AG09319 (cell line): ENCODE measurements around the gene SLC38A11.

Source experiments
- DNase-seq: peaks from one replicate; pipeline ENCODE4 v3.0.0-alpha.2; 2010; ENCODE audit warnings: low read depth; ENCODE audit errors: extremely low read depth
- TF ChIP-seq, protein P1 (sequence below): IDR thresholded peaks from 2 replicates; pipeline ENCODE4 v1.5.1; 2011; ENCODE audit warnings: low read depth, mild to moderate bottlenecking, inconsistent platforms, low read length, moderate library complexity

The SLC38A11 gene

DNA sequence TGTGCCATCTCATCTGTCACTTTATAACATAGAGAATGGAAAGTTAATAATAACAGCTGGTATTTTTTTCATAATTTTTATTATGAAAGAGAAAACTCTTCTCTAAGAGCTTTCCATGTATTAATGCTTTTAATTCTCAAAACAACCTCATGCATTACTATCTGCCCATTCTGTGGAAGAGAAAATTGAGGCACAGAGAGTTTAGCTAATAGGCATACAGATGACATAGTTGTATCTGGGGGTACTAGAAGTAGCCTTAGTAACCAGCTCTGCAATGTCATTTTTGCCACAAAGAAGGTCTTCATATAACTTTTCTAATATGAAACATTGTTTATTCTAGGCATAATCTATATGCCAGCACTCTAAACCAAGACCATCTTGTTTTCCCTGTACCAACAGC, 77.4 kb downstream of the SLC38A11 start:
- TF ChIP-seq, protein P1, sequence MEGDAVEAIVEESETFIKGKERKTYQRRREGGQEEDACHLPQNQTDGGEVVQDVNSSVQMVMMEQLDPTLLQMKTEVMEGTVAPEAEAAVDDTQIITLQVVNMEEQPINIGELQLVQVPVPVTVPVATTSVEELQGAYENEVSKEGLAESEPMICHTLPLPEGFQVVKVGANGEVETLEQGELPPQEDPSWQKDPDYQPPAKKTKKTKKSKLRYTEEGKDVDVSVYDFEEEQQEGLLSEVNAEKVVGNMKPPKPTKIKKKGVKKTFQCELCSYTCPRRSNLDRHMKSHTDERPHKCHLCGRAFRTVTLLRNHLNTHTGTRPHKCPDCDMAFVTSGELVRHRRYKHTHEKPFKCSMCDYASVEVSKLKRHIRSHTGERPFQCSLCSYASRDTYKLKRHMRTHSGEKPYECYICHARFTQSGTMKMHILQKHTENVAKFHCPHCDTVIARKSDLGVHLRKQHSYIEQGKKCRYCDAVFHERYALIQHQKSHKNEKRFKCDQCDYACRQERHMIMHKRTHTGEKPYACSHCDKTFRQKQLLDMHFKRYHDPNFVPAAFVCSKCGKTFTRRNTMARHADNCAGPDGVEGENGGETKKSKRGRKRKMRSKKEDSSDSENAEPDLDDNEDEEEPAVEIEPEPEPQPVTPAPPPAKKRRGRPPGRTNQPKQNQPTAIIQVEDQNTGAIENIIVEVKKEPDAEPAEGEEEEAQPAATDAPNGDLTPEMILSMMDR = no peak
- DNase-seq = no peak

DNA sequence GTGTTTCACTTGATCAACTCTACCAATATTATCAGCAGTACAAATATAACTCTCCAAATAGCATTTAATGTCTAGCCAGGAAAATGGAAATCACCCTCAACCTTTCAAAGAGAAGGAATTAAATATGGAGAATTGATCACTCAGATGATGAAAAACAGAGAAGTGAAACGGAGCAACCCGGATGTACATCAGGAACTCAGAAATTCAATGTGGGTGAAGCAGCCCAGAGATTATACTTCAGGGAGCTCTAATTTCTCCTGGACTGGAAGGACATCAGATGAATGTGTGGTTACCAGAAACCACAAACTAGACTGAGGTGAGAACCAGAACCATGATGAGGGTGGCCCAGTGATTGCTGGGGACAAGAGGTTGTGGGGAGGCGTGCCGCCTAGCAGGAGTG, 78.2 kb downstream of the SLC38A11 start:
- TF ChIP-seq, protein P1 = no peak
- no peak for DNase-seq

DNA sequence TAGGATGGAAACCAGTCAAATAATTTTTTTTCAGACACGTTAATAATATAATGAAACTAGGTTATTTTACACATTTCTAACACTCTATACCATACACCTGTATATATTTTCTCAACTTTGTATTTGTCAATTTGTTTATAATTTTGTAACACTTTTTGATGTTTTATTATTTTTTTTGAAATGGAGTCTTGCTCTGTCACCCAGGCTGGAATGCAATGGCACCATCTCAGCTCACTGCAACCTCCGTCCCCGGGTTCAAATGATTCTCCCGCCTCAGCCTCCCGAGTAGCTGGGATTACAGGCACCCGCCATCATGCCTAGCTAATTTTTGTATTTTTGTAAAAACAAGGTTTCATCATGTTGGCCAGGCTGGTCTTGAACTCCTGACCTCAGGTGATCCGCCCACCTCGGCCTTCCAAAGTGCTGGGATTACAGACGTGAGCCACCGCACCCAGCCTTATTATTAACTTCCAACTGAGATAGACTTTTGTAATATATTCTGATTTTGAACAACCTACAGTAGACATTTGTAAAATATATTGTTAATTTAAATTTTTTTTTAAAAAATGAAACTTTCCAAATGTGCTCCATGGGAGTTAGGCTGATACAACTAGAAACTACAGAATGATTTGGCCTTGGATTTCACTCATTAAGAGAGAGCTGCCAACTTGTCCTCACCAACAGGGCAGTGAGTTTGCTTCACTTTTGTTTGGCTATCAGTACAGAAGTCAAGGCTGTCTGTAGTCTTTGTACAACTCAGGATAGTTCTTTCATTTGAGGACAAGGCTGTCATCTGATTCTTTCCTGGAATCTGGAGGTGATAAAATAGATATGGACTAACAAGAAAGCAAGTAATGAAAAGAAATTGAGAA, 79.8 kb downstream of the SLC38A11 start:
- TF ChIP-seq, protein P1 = no peak
- DNase-seq = no peak

DNA sequence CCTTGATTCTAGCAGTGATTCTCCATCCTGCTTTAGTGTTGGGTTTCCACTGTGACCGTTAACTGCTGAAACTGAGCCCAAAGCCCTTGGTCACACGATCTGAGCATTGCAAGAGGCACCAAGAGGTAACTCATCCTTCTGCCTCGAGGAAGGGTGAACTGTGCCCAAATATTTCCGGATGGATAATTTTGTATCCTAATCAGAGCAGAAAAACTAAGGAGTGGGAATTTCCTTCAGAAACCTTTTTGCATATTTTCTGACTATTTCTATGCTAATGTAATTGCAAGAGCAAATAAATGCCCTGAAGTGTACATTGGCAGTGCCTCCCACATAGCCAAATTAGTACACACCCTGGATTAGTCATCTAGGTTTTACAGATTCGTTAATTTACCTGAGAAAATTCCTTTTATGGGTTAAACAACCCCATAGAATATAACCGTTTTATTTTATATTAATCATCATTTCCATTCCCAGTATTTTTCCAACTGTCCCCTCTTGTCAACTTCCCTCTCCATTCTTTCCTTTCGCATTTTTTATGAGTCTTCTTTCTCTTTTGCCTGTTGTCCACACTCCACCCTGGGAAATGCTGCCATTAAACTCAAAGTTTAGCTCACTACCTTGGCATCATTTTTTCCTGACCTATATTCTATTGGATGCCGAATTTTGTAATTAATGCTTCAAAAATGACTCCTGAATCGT, 82.0 kb downstream of the SLC38A11 start:
- TF ChIP-seq, protein P1 = no peak
- DNase-seq = no peak

DNA sequence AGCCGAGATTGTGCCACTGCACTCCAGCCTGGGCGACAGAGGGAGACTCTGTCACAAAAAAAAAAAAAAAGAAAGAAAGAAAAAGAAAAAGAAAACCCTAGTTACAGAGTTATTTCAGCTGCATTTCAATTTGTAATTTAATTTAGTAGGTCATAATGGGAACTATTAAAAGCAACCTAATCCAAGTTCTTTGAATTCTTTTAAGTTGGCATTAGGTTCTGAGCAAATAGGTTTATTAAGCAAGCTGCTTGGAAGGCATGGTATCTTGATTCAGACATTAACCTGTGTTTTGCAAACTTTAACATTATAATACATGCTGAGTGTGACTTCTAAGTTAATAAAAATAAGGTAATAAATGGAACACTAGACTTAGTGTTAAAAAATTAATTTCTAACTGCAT, 83.9 kb downstream of the SLC38A11 start:
- TF ChIP-seq, protein P1 = no peak
- no peak for DNase-seq

DNA sequence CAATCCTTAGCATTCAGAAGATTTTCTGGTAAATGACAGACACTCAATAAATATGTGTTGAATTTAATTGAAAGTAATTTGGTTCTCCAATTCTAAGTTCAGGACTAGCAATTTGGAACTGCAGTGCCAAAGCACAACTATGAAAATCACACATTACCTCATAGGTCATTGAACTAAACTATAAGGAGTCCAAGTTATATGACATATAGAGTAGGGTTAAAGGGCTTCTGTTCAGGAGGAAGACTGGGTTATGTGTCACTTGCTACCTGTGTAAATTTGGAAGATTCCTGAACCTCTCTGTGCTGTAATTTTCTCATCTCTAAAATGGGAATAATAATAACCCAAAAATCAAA, 85.9 kb downstream of the SLC38A11 start:
- TF ChIP-seq, protein P1 = no peak
- no peak for DNase-seq
